ENCODE results near the gene ERG28.

ERG28 gene

DNA sequence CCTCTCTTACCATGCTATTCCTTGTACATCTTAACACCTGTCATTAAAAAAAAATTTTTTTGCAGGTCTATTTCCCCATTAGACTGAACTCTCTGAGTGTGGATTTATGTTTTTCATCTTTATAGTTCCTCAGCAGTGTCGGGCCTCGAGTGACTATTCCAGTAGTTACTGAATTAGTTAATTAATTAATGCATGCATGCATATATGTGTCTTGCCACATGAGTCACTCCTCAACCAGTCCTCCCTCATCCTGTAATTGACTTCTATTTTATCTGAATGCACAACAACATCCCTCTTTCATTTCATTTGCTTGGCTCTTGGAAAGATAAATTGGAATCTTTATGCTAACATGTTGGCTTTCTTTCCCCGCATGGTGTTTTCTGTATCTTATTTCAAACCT is 35.6 kb downstream of the ERG28 start:
- TF ChIP-seq, protein P1, sequence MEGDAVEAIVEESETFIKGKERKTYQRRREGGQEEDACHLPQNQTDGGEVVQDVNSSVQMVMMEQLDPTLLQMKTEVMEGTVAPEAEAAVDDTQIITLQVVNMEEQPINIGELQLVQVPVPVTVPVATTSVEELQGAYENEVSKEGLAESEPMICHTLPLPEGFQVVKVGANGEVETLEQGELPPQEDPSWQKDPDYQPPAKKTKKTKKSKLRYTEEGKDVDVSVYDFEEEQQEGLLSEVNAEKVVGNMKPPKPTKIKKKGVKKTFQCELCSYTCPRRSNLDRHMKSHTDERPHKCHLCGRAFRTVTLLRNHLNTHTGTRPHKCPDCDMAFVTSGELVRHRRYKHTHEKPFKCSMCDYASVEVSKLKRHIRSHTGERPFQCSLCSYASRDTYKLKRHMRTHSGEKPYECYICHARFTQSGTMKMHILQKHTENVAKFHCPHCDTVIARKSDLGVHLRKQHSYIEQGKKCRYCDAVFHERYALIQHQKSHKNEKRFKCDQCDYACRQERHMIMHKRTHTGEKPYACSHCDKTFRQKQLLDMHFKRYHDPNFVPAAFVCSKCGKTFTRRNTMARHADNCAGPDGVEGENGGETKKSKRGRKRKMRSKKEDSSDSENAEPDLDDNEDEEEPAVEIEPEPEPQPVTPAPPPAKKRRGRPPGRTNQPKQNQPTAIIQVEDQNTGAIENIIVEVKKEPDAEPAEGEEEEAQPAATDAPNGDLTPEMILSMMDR (conservative IDR thresholded peaks at IDR 0.05): no peak
- no peak for TF ChIP-seq ZFX (IDR thresholded peaks at IDR 0.05)

DNA sequence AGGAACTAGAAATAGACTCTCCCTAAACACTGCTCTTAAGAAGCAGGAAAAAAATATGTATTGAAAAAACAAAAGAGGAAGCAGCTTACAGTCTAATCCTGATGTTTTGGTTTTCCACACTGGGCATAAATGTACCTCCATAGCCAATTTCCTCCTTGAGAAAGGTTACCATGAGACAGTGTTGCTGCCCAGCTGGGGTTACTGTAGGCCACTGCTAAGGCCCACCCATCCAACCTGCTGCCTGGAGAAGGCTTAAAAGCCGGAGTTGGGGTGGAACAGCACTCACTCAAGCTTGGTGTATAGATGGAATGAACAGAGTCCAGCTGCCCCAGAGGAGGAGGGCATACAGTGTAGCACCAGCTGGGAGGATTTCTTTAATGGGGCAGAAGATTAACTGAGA is 41.1 kb downstream of the ERG28 start:
- no peak overlapping the region for H3K27ac ChIP-seq
- TF ChIP-seq, protein P1 (conservative IDR thresholded peaks at IDR 0.05): no peak
- TF ChIP-seq ZFX (IDR thresholded peaks at IDR 0.05): no peak

More for the DNA sequence above, 35.6 kb downstream of the ERG28 start:
- H3K27ac ChIP-seq: no peak overlapping the region

DNA sequence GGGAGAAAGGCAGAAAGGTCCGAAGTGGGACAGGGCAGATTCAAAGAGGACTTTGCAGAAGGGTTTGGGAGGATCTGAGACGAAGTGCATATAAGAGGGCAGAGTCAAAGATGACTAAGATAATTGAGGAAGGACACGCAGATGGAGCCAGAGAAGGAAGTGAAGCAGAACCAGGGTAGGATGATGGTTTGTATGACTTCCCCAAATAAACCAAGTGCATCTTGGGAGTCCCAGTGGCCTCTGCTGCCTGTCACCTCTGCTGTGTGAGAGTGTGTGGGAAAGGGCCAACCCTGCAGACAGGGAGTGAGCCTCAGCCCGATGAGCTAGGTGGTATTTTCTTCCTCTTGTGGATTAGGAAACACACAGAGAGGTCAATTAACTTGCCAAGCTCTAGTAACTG is 45.5 kb downstream of the ERG28 start:
- no peak overlapping the region for H3K27ac ChIP-seq
- TF ChIP-seq ZFX (IDR thresholded peaks at IDR 0.05): no peak
- TF ChIP-seq, protein P1 (conservative IDR thresholded peaks at IDR 0.05): no peak

DNA sequence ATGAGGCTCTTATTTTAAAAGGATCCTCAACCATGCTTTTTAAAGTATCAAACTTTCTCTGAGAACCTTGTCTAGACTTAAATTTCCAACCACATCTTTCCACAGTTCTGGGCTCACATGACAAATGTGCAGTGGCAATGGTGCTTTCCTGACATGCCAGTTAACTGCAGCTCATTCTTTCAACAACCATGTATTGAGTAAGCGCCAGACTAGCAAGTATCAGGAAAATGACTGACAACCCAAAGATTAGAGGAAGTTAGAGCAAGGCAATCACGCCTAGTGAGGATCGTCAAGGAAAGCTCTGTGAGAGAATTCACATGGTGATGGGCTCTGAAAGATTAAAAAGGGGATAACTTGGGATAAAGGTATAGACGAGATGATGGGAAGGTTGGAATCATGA is 46.5 kb downstream of the ERG28 start:
- no peak overlapping the region for H3K27ac ChIP-seq
- TF ChIP-seq, protein P1 (conservative IDR thresholded peaks at IDR 0.05): no peak
- TF ChIP-seq ZFX (IDR thresholded peaks at IDR 0.05): no peak

DNA sequence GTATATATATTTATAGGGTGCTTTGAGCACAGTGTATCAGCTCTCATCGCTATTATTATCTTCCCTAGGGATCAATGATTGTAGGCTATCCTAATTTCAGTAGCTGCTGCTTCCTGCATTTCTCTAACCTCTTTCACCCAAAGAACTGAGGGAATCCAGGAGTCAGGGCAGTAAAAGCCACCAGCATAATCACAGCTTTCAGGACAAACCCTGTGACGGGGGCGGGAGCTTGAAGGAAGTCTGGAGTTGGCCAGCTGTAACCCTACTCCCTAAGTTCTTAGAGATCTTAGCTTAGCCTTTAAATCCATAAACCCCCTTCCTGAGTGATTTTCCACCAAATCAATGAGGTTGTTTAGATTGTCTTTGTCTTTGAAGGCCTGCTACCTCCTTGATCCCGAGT is 48.5 kb downstream of the ERG28 start:
- H3K27ac ChIP-seq: no peak overlapping the region
- TF ChIP-seq, protein P1 (conservative IDR thresholded peaks at IDR 0.05): no peak
- no peak for TF ChIP-seq ZFX (IDR thresholded peaks at IDR 0.05)

DNA sequence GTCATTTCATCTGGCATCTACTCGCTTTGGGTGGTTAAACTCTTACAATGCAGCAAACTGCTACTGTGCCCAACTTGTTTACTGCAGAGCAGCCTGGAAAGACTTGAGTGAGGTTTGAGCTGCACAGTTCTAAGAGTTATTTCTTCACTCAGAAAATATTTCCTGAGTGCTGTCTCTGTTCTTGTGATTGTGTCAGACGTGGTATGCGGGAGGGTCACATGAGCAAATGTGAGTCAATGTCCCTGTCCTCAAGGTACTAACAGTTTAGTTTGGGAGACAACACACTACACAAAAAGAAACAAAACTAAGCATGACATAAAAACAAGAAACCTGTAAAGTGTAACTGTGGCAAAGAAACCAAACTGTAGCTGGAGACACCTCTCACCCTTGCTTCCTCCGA is 49.8 kb downstream of the ERG28 start:
- H3K27ac ChIP-seq: no peak overlapping the region
- TF ChIP-seq, protein P1 (conservative IDR thresholded peaks at IDR 0.05): no peak
- TF ChIP-seq ZFX (IDR thresholded peaks at IDR 0.05): no peak

DNA sequence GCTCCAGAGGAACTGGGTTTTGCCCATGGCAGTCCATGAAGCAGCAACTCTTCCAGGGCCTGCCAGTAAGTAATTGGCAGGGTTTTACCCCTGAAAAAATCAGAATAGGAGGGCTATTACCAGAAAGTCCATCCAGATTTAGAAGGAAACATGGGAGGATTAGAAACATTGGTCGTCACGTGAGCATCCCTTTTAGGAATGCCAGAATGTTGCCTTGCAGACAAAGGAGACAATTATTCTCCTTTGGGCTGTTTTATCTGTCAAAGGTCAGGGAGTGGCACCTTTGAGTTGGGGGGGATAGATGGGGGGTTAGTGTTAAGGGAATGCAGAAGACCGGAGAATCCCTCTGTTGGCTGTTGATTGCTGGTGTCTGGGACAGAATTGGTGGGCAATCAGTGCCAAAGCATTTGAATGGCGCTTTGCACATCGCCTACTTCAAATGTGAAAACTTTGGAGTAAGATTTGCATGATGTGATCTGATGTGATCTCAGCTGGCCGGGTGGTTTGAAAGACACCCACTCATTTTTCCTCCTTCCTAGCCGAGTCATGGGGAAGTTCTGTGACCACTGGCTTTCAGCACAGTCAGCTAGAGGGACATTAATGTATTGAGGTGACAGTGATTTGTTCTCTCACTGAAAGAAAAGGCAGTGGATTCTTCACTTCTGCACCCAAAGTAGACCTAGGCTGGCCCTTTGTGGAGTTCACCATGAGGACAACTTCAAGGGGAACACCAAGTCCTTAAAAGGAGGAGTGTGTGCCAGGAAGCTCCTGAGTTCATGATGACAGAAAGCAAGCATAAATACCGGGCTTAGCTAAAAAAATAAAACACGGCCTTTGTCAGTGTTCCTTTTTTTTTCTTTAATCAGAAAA is 50.8 kb downstream of the ERG28 start:
- H3K27ac ChIP-seq: no peak overlapping the region
- TF ChIP-seq ZFX (IDR thresholded peaks at IDR 0.05): no peak
- TF ChIP-seq, protein P1 (conservative IDR thresholded peaks at IDR 0.05): no peak

Measured in C4-2B (cell line).